Nephron (organoid): ENCODE measurements around the gene MTF2.
"Not testable (repeated sequence)": the region's sequence is repeated elsewhere in the genome, so short reads cannot be mapped to it uniquely, and the experiment has no call there.

ENCODE experiments used
- H3K27ac Mint-ChIP-seq, 3 experiments: 2 replicates each; pipeline ENCODE4 v1.8.0; 2020; ENCODE audit warnings: mixed read lengths in 3 of 3, mild to moderate bottlenecking in 2 of 3, moderate library complexity in 1 of 3
- H3K27me3 Mint-ChIP-seq: 2 replicates; pipeline ENCODE4 v1.8.0; 2021; ENCODE audit warnings: low read depth, mild to moderate bottlenecking, moderate library complexity, mixed read lengths
- H3K36me3 Mint-ChIP-seq: 2 replicates; pipeline ENCODE4 v1.8.0; 2020; ENCODE audit warnings: low read depth, mixed read lengths
- H3K4me1 Mint-ChIP-seq: 2 replicates; pipeline ENCODE4 v1.8.0; 2020; ENCODE audit warnings: mixed read lengths
- H3K4me3 Mint-ChIP-seq, 3 experiments: 2 replicates each; pipeline ENCODE4 v1.8.0; 2020; ENCODE audit warnings: mild to moderate bottlenecking in 3 of 3, mixed read lengths in 3 of 3, moderate library complexity in 2 of 3
- H3K9me3 Mint-ChIP-seq: 2 replicates; pipeline ENCODE4 v1.8.0; 2020; ENCODE audit warnings: mixed read lengths
- CTCF ChIP-seq, 3 experiments: fragments of 200-600 bp; sonication (generic); IDR thresholded peaks; one replicate each; pipeline ENCODE4 v1.5.0; 2021; ENCODE audit warnings: antibody characterized with exemption in 3 of 3; ENCODE audit not compliant: unreplicated experiment in 3 of 3

Gene MTF2

GRCh38 chr1:93172778-93173177, 93.7 kb downstream of the MTF2 start:
- Mint-ChIP-seq H3K27me3 (no peaks in the 10 kb centered on the region), H3K9me3 (peaks cover 24% of the 10 kb centered on the region), H3K4me3 (no peak overlapping the region), H3K27ac (no peak overlapping the region), H3K36me3 (peaks cover 53% of the 10 kb centered on the region), H3K4me1 (peaks cover 4% of the 10 kb centered on the region)
- no peak for TF ChIP-seq CTCF (IDR thresholded peaks at IDR 0.05; ENCODE audit: unreplicated experiment in 3 of 3)

GRCh38 chr1:93174638-93175037, 95.6 kb downstream of the MTF2 start:
- not testable (repeated sequence) for H3K9me3 Mint-ChIP-seq, H3K27ac Mint-ChIP-seq, H3K27me3 Mint-ChIP-seq, H3K4me3 Mint-ChIP-seq
- Mint-ChIP-seq H3K4me1 (peaks cover 16% of the 10 kb centered on the region), H3K36me3 (peaks cover 36% of the 10 kb centered on the region)

- no peak for TF ChIP-seq CTCF (IDR thresholded peaks at IDR 0.05; ENCODE audit: unreplicated experiment in 3 of 3)
- peak overlapping the region; percentile 88 to 94 (median 93) for H3K4me3 Mint-ChIP-seq
- H3K4me1 Mint-ChIP-seq: peaks cover 16% of the 10 kb centered on the region
- peak overlapping the region; percentile 16 to 98 (median 96) for H3K27ac Mint-ChIP-seq
- H3K36me3 Mint-ChIP-seq: peaks cover 16% of the 10 kb centered on the region
- H3K27me3 Mint-ChIP-seq: no peaks in the 10 kb centered on the region
- no peaks in the 10 kb centered on the region for H3K9me3 Mint-ChIP-seq
These were observed 98.9 kb downstream of the MTF2 start for GRCh38 chr1:93177991-93178390.

GRCh38 chr1:93178418-93178817, 99.3 kb downstream of the MTF2 start:
- peaks cover 12% of the 10 kb centered on the region for H3K36me3 Mint-ChIP-seq

GRCh38 chr1:93179886-93180722, 101.0 kb downstream of the MTF2 start, which contains the start of gene TMED5:
TMED5 (minus strand) TSS chr1:93180413; CDS start chr1:93180242, 171 bp downstream.
- peak; percentile 21 to 25 (median 22) for TF ChIP-seq CTCF (IDR thresholded peaks at IDR 0.05; ENCODE audit: unreplicated experiment in 3 of 3)
- Mint-ChIP-seq H3K9me3 (no peaks in the 10 kb centered on the region), H3K4me1 (peaks cover 16% of the 10 kb centered on the region), H3K36me3 (peaks cover 4% of the 10 kb centered on the region), H3K27me3 (no peaks in the 10 kb centered on the region), H3K27ac (peak within 1 kb of the TSS; percentile 86 to 98 (median 96)), H3K4me3 (peak within 1 kb of the TSS; percentile 88 to 94 (median 93))

More at GRCh38 chr1:93178418-93178817, 99.3 kb downstream of the MTF2 start:
- peaks cover 16% of the 10 kb centered on the region for H3K4me1 Mint-ChIP-seq
- H3K9me3 Mint-ChIP-seq: no peaks in the 10 kb centered on the region
- no peak for TF ChIP-seq CTCF (IDR thresholded peaks at IDR 0.05; ENCODE audit: unreplicated experiment in 3 of 3)
- peak overlapping the region; percentile 16 to 98 (median 96) for H3K27ac Mint-ChIP-seq
- no peaks in the 10 kb centered on the region for H3K27me3 Mint-ChIP-seq
- H3K4me3 Mint-ChIP-seq: peak overlapping the region; percentile 88 to 94 (median 93)

GRCh38 chr1:93180723-93181613, 101.9 kb downstream of the MTF2 start, which contains the start of gene CCDC18:
CCDC18 (plus strand) TSS chr1:93180724; CDS start chr1:93183362, 2,638 bp downstream.
- Mint-ChIP-seq H3K27me3 (no peaks in the 10 kb centered on the region), H3K4me1 (peaks cover 16% of the 10 kb centered on the region), H3K4me3 (peak within 1 kb of the TSS; percentile 88 to 94 (median 93)), H3K9me3 (no peaks in the 10 kb centered on the region), H3K27ac (peak within 1 kb of the TSS; percentile 86 to 98 (median 96)), H3K36me3 (peaks cover 4% of the 10 kb centered on the region)
- TF ChIP-seq CTCF (IDR thresholded peaks at IDR 0.05; ENCODE audit: unreplicated experiment in 3 of 3): no peak
